Esophagus muscularis mucosa (tissue), 4 donors: ENCODE results near the gene REPS2. TPM values are rescaled to one million over a fixed set of nuclear protein-coding genes. Genes with fewer than 3 reads are reported as not detected.

Source experiments
- DNase-seq: peaks from one replicate; pipeline ENCODE4 v3.0.0-alpha.2; 2017; ENCODE audit errors: extremely low spot score
- H3K27ac ChIP-seq, 4 donors: fragments of 200-600 bp; sonication (generic); replicated peaks in 1 of 4; 1 replicate in 3 of 4; 2 replicates in 1 of 4; pipeline ENCODE4 v1.5.1; 2016 to 2019; ENCODE audit warnings: mild to moderate bottlenecking in 1 of 4
- H3K27me3 ChIP-seq, 4 donors: fragments of 200-600 bp; sonication (generic); one replicate each; pipeline versions ENCODE4 v1.5.1 to v1.6.0; 2016 to 2019
- H3K36me3 ChIP-seq, 4 donors: fragments of 200-600 bp; sonication (generic); one replicate each; pipeline ENCODE4 v1.5.1; 2016 to 2019
- H3K4me1 ChIP-seq, 4 donors: fragments of 200-600 bp; sonication (generic); one replicate each; pipeline ENCODE4 v1.5.1; 2016 to 2019
- H3K4me3 ChIP-seq, 4 donors: fragments of 200-600 bp; sonication (generic); 1 replicate in 2 of 4; 2 replicates in 2 of 4; pipeline ENCODE4 v1.5.1; 2016 to 2019; ENCODE audit warnings: mild to moderate bottlenecking in 4 of 4, moderate library complexity in 1 of 4
- H3K9me3 ChIP-seq, 4 donors: fragments of 200-600 bp; sonication (generic); 1 replicate in 3 of 4; 2 replicates in 1 of 4; pipeline ENCODE4 v1.5.1; 2016 to 2019
- CTCF ChIP-seq, 3 experiments: fragments of 200-600 bp in 2 of 3; fragments of 450-650 bp in 1 of 3; sonication (generic) in 2 of 3; IDR thresholded peaks; one replicate each; pipeline ENCODE4 v1.5.1; 2017 to 2019; ENCODE audit warnings: antibody characterized with exemption in 3 of 3, mild to moderate bottlenecking in 2 of 3, moderate library complexity in 1 of 3
- EP300 ChIP-seq: sonication (generic); formaldehyde crosslinking; IDR thresholded peaks from one replicate; pipeline ENCODE4 v1.6.1; 2017; ENCODE audit warnings: antibody characterized with exemption
- POLR2A ChIP-seq: fragments of 450-650 bp; IDR thresholded peaks from one replicate; pipeline ENCODE4 v1.6.1; 2017; ENCODE audit warnings: antibody characterized with exemption, moderate library complexity, mild to moderate bottlenecking, low read depth
- POLR2AphosphoS5 ChIP-seq, 2 donors: sonication (generic); formaldehyde crosslinking; IDR thresholded peaks; one replicate each; pipeline ENCODE4 v1.6.1; 2017; ENCODE audit warnings: antibody characterized with exemption in 2 of 2
- WGBS: methylation state at CpG from one replicate; pipeline ENCODE4 v1.1.5; 2018; 5-methylcytosine and 5-hydroxymethylcytosine counted together
- intact Hi-C: fragments of 100-400 bp; cut with DNase I; formaldehyde crosslinking; loops from one replicate; pipeline ENCODE4 v1.15.1; 2023
- total RNA-seq, 4 donors: library from RNA; depleted of rRNA; stranded (reverse); fragments of >200 nt; gene quantifications; one replicate each; pipeline versions ENCODE4 v1.1.0 to v1.2.1, GENCODE V29; 2016

The REPS2 gene
- total RNA-seq, 4 donors from 2014 or later: 26.4 to 49.0 (median 33.2) TPM

GRCh38 chrX:16981209-16981608 is 34.8 kb downstream of the REPS2 start:
- 92% methylated on average over 1 of the region's 1 CpG for WGBS
- H3K36me3 ChIP-seq: no peaks in the 10 kb centered on the region
- no peak overlapping the region for H3K27ac ChIP-seq
- TF ChIP-seq EP300 (no peak), POLR2A (no peak), POLR2AphosphoS5 (IDR thresholded peaks at IDR 0.05) (no peak), CTCF (IDR thresholded peaks at IDR 0.05) (no peak)
- intact Hi-C loops: no loop called here
- H3K9me3 ChIP-seq: peaks cover 0 to 4% (median 0%) of the 10 kb centered on the region in 4 donors
- H3K4me3 ChIP-seq: no peak overlapping the region
- no peaks in the 10 kb centered on the region for H3K27me3 ChIP-seq
- no peak for DNase-seq
- peaks cover 0 to 21% (median 9%) of the 10 kb centered on the region in 4 donors for H3K4me1 ChIP-seq

- Histone ChIP-seq H3K36me3 (no peaks in the 10 kb centered on the region), H3K4me1 (peaks cover 0 to 28% (median 9%) of the 10 kb centered on the region in 4 donors), H3K9me3 (peaks cover 0 to 4% (median 0%) of the 10 kb centered on the region in 4 donors), H3K4me3 (no peak overlapping the region), H3K27me3 (no peaks in the 10 kb centered on the region), H3K27ac (no peak overlapping the region)
- TF ChIP-seq EP300 (no peak), POLR2A (no peak), CTCF (IDR thresholded peaks at IDR 0.05) (no peak), POLR2AphosphoS5 (IDR thresholded peaks at IDR 0.05) (no peak)
- intact Hi-C loops: no loop called here
- DNase-seq: no peak
These were observed 35.5 kb downstream of the REPS2 start for GRCh38 chrX:16981980-16982379.

GRCh38 chrX:16983051-16983450 is 36.6 kb downstream of the REPS2 start:
- 55% methylated on average over 1 of the region's 1 CpG for WGBS
- intact Hi-C loops: no loop called here

GRCh38 chrX:16985286-16985685 is 38.8 kb downstream of the REPS2 start:
- H3K27ac ChIP-seq: no peak overlapping the region
- no peak for DNase-seq
- peaks cover 0 to 11% (median 0%) of the 10 kb centered on the region in 4 donors for H3K4me1 ChIP-seq
- no peaks in the 10 kb centered on the region for H3K27me3 ChIP-seq
- intact Hi-C loops: no loop called here
- no peak overlapping the region for H3K4me3 ChIP-seq
- 56% methylated on average over 3 of the region's 3 CpGs for WGBS
- H3K36me3 ChIP-seq: no peaks in the 10 kb centered on the region
- H3K9me3 ChIP-seq: peaks cover 0 to 9% (median 0%) of the 10 kb centered on the region in 4 donors
- TF ChIP-seq POLR2AphosphoS5 (IDR thresholded peaks at IDR 0.05): no peak
- TF ChIP-seq POLR2A: no peak
- TF ChIP-seq CTCF (IDR thresholded peaks at IDR 0.05): no peak

More at GRCh38 chrX:16983051-16983450, 36.6 kb downstream of the REPS2 start:
- no peak overlapping the region for H3K27ac ChIP-seq
- peaks cover 0 to 29% (median 9%) of the 10 kb centered on the region in 4 donors for H3K4me1 ChIP-seq
- H3K27me3 ChIP-seq: no peaks in the 10 kb centered on the region
- H3K9me3 ChIP-seq: peaks cover 0 to 8% (median 0%) of the 10 kb centered on the region in 4 donors
- no peak for TF ChIP-seq POLR2A
- TF ChIP-seq POLR2AphosphoS5 (IDR thresholded peaks at IDR 0.05): no peak
- TF ChIP-seq CTCF (IDR thresholded peaks at IDR 0.05): no peak
- TF ChIP-seq EP300: no peak
- DNase-seq: no peak
- no peaks in the 10 kb centered on the region for H3K36me3 ChIP-seq
- H3K4me3 ChIP-seq: no peak overlapping the region

- intact Hi-C loops: no loop called here
- H3K27me3 ChIP-seq: no peaks in the 10 kb centered on the region
- H3K27ac ChIP-seq: no peak overlapping the region
- TF ChIP-seq POLR2AphosphoS5 (IDR thresholded peaks at IDR 0.05) (no peak), CTCF (IDR thresholded peaks at IDR 0.05) (no peak), EP300 (no peak), POLR2A (no peak)
- peaks cover 0 to 11% (median 0%) of the 10 kb centered on the region in 4 donors for H3K4me1 ChIP-seq
- WGBS: 68% methylated on average over 2 of the region's 2 CpGs
- H3K9me3 ChIP-seq: peaks cover 0 to 9% (median 0%) of the 10 kb centered on the region in 4 donors
- H3K36me3 ChIP-seq: no peaks in the 10 kb centered on the region
- no peak for DNase-seq
- no peak overlapping the region for H3K4me3 ChIP-seq
These were observed 39.7 kb downstream of the REPS2 start for GRCh38 chrX:16986169-16986568.
